Urinary bladder (tissue), 4 donors: ENCODE results near the gene SPAG4. TPM values are rescaled to one million over a fixed set of nuclear protein-coding genes. Genes with fewer than 3 reads are reported as not detected.

Experiments
- DNase-seq: peaks from one replicate; pipeline ENCODE4 v3.0.0-alpha.2; 2015; ENCODE audit errors: extremely low spot score
- H3K27ac ChIP-seq: one replicate; pipeline ENCODE4 v1.5.1; 2013; ENCODE audit warnings: low read depth, mild to moderate bottlenecking, moderate library complexity
- H3K36me3 ChIP-seq: one replicate; pipeline ENCODE4 v1.6.1; 2013; ENCODE audit warnings: mild to moderate bottlenecking, moderate library complexity; ENCODE audit not compliant: insufficient read depth
- H3K4me1 ChIP-seq: one replicate; pipeline ENCODE4 v1.6.1; 2013; ENCODE audit warnings: mild to moderate bottlenecking, moderate library complexity; ENCODE audit not compliant: insufficient read depth
- H3K4me3 ChIP-seq: one replicate; pipeline ENCODE4 v1.5.1; 2013; ENCODE audit warnings: low read depth, low read length
- WGBS: extraction: QIAGEN DNeasy Blood & Tissue Kit; methylation state at CpG from one replicate; pipeline ENCODE4 v1.1.7; 2013; 5-methylcytosine and 5-hydroxymethylcytosine counted together
- polyA plus RNA-seq: library from polyadenylated mRNA; stranded (reverse); fragments of 200-250 nt; gene quantifications from one replicate; pipeline ENCODE4 v1.2.3, GENCODE V29; 2013
- small RNA-seq: library from RNA; depleted of rRNA; stranded (forward); fragments of <200 nt; gene quantifications from one replicate; pipeline ENCODE3, GENCODE V24; 2014
- total RNA-seq: library from RNA; depleted of rRNA; stranded (reverse); fragments of >200 nt; gene quantifications from one replicate; pipeline ENCODE4 v1.2.3, GENCODE V29; 2014
- donor health status: healthy with polysubstance abuse.
- donor health status: healthy.

The SPAG4 gene
- total and polyA plus RNA-seq, 2 donors: 1.6 to 4.9 TPM

DNA sequence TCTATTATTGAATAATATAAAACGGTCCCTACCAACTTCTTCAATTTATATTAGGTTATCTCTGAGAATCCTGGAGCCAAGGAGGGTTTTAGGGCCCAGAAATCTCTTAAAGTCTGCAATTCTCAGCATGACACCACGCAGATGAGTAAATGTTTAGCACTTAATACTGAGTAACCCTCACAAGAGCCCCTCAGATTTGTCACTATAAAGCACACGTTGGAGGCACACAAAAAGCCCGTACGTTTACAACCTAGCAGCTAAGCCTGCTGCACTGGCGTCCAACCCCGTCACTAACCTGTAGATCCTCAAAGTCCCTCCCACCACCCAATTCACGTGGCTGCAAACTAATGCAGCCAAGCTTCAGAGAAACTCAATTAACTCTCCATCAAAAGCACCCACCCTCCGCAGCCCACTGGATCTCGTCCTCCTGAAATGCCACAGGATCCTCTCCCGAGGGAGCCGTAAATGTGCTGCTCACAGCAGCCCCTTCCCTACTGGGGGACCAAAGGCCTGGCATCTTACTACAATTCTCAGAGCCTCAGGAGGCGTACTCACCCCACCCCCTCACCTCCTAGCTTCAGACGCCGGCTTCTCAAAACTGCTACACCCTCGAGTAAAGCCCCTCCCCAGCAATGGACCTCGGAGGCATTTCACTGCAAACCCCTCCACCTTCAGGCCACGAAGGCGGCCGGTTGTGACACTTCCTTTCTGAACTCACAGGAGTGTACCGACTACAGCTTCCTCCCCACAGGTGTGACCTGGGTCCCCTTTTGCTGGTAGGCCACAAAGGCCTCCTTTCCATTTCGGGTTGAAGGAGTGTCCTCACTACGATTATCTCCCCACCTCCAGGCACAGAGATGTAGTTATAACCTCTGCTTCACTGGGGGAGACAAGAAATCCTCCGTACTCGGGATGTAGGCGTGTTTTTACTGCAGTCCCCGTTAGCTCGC, 48.2 kb downstream of the SPAG4 start:
- DNase-seq: no peak
- peaks cover 3% of the 10 kb centered on the region for H3K4me1 ChIP-seq
- under 1% methylated on average over 28 of the region's 28 CpGs for WGBS

DNA sequence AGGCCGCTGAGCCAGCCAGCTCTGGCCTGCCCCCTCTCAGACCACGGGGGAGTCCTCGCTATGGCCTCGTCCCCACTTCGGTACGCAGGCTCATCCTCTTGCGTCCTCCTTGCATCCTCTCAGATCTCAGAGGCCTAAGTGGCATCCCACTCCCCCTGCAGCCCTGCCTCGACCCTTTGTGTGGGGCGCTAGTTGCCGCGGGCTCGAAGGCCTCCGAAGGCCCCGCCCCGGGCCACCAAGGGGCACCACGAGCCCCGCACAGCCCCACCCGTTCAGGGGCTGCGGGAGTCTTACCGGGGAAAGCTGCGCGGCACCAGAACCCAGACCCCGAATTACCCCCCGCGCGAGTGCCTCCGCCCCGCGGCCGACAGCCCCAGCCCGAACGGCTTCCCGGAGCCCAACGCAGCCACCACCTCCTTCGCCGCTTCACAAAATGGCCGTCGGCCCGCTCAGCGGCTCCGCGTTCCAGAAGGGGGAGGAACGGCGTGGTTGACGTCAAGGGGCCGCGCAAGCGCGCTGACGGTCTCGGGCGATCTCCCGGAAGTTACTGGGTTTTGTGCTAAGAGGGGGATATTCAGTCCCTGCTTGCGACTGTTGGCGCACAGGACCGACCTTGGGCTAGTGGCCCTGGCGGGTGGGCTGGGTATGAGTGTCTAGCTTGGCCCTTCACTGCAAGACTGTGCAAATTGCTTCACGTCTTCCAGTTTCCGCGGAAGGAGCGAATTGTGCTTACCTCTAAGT, 49.0 kb downstream of the SPAG4 start, which contains the start of the genes CPNE1 and RBM12:
TSS of gene CPNE1 (minus strand) at position 435 of the 741 bp plus-strand sequence. CDS start 31,977 bp downstream, outside the sequence.
TSS of gene RBM12 (minus strand) at position 435 of the 741 bp plus-strand sequence. CDS start 9,578 bp downstream, outside the sequence.
- Histone ChIP-seq H3K36me3 (no peaks in the 10 kb centered on the region), H3K27ac (peak within 1 kb of the TSS; percentile 95), H3K4me3 (peak within 1 kb of the TSS; percentile 83), H3K4me1 (peaks cover 3% of the 10 kb centered on the region)
- under 1% methylated on average over 61 of the region's 61 CpGs for WGBS
- DNase-seq: peak; percentile 82

More for the DNA sequence above, 48.2 kb downstream of the SPAG4 start:
- Histone ChIP-seq H3K36me3 (no peaks in the 10 kb centered on the region), H3K4me3 (peak overlapping the region; percentile 83), H3K27ac (peak overlapping the region; percentile 95)

DNA sequence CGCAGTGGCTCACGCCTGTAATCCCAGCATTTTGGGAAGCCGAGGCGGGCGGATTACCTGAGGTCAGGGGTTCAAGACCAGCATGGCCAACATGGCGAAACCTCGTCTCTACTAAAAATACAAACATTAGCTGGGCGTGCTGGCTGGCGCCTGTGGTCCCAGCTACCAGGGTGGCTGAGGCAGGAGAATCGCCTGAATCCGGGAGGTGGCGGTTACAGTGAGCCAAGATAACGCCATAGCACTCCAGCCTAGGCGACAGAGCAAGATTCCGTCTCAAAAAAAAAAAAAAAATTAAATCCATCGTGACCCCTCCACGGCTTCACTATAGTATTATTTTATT, 50.3 kb downstream of the SPAG4 start:
- WGBS: 97% methylated on average over 17 of the region's 17 CpGs
- DNase-seq: no peak
- Histone ChIP-seq H3K36me3 (no peaks in the 10 kb centered on the region), H3K4me1 (peaks cover 1% of the 10 kb centered on the region), H3K4me3 (no peak overlapping the region), H3K27ac (no peak overlapping the region)

DNA sequence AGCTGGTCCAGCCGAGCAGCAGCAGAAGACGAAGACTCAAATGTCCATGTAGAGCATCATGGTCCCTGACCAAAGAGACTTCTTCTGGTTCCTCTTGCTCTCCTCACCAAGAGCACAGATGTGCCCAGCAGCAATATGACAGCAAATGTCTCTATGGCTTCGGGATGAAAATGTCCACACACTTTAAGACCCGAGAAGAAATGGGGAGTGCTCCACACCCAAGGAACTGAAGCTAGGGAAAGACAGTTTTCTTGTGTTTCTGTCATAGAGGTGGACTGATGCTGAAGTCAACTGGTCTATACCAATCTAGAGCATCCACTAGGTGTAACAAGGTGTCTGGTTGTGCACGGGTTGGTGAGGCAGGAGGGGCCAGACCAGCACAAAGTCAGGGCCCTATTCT, 53.6 kb downstream of the SPAG4 start:
- Histone ChIP-seq H3K27ac (no peak overlapping the region), H3K36me3 (peaks cover 2% of the 10 kb centered on the region), H3K4me3 (no peak overlapping the region), H3K4me1 (no peaks in the 10 kb centered on the region)
- WGBS: 92% methylated on average over 5 of the region's 5 CpGs
- DNase-seq: no peak

DNA sequence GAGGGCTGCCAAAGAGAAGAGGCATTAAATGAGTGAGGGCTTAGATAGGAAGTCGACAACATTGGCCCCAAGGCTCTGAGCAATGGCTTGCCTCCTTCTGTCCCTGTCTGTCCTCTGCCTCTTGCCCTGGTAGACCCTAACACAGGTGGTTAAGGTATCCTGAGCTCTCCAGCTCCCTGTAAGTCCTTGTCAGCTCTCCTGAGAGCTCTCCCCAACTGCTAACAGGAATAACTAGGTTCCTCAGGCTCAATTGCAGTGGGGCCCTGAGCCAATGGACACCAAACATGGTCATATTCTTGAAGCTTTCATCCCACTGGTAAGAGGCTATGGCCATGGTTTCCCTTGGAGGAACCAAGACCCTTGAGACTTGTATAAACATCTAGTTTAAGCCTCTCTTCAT, 54.1 kb downstream of the SPAG4 start:
- DNase-seq: no peak

More for the DNA sequence above, 54.1 kb downstream of the SPAG4 start:
- Histone ChIP-seq H3K27ac (no peak overlapping the region), H3K36me3 (peaks cover 2% of the 10 kb centered on the region), H3K4me1 (no peaks in the 10 kb centered on the region), H3K4me3 (no peak overlapping the region)
- WGBS: 77% methylated on average over 1 of the region's 1 CpG

Small RNA genes within 50 kb of the gene (small RNA-seq; reads per million reads assigned to genes)
- gene RNU6-759P (not detected), gene RPL37P1 (not detected)

Other genes starting within 250 kb of the SPAG4 start
- gene UQCC1, start 203.9 kb upstream of the SPAG4 start, total RNA-seq: 33.5 TPM
- gene UQCC1, start 203.9 kb upstream of the SPAG4 start, polyA plus RNA-seq: 29.0 TPM
- gene GDF5, start 177.6 kb upstream of the SPAG4 start, total RNA-seq: 0.79 TPM
- gene GDF5, start 177.6 kb upstream of the SPAG4 start, polyA plus RNA-seq: 0.13 TPM
- 18.3 TPM for gene CEP250, start 160.2 kb upstream of the SPAG4 start, total RNA-seq
- 15.7 TPM for gene CEP250, start 160.2 kb upstream of the SPAG4 start, polyA plus RNA-seq
- not detected for gene C20orf173, start 86.2 kb upstream of the SPAG4 start, total RNA-seq
- not detected for gene C20orf173, start 86.2 kb upstream of the SPAG4 start, polyA plus RNA-seq
- 176 TPM for gene ERGIC3, start 73.8 kb upstream of the SPAG4 start, total RNA-seq
- gene ERGIC3, start 73.8 kb upstream of the SPAG4 start, polyA plus RNA-seq: 200 TPM
- 87.9 TPM for gene CPNE1, start 49.1 kb downstream of the SPAG4 start, total RNA-seq
- 161 TPM for gene CPNE1, start 49.1 kb downstream of the SPAG4 start, polyA plus RNA-seq
- 64.8 TPM for gene RBM12, start 49.1 kb downstream of the SPAG4 start, total RNA-seq
- 25.5 TPM for gene RBM12, start 49.1 kb downstream of the SPAG4 start, polyA plus RNA-seq
- gene NFS1, start 83.5 kb downstream of the SPAG4 start, total RNA-seq: 16.9 TPM
- gene NFS1, start 83.5 kb downstream of the SPAG4 start, polyA plus RNA-seq: 33.4 TPM
- 78.8 TPM for gene ROMO1, start 83.6 kb downstream of the SPAG4 start, total RNA-seq
- 252 TPM for gene ROMO1, start 83.6 kb downstream of the SPAG4 start, polyA plus RNA-seq
- 645 TPM for gene RBM39, start 126.4 kb downstream of the SPAG4 start, total RNA-seq
- gene RBM39, start 126.4 kb downstream of the SPAG4 start, polyA plus RNA-seq: 183 TPM
- gene PHF20, start 156.2 kb downstream of the SPAG4 start, total RNA-seq: 32.5 TPM
- 30.5 TPM for gene PHF20, start 156.2 kb downstream of the SPAG4 start, polyA plus RNA-seq